CD4-positive, alpha-beta T cell treated with Interferon alpha-2 for 1 hour (primary cell): Measurements from ENCODE around the gene DCAF12L1.

Experiments used
- DNase-seq, 2 donors: peaks; one replicate each; pipeline ENCODE4 v3.0.0-alpha.2; 2020 to 2022

The DCAF12L1 gene

GRCh38 chrX:126552313-126553022 lies at the start of gene DCAF12L1:
Gene DCAF12L1 (minus strand): TSS chrX:126552814. CDS start chrX:126552608, 206 bp downstream.
- no peak for DNase-seq

GRCh38 chrX:126580877-126581276 lies 28.3 kb upstream of the DCAF12L1 start:
- no peak for DNase-seq

GRCh38 chrX:126575911-126576310 lies 23.3 kb upstream of the DCAF12L1 start:
- DNase-seq: no peak

- DNase-seq: no peak
Measured at GRCh38 chrX:126557151-126557550, 4.5 kb upstream of the DCAF12L1 start.

- no peak for DNase-seq
Measured at GRCh38 chrX:126551725-126552312, 795 bp downstream of the DCAF12L1 start.

GRCh38 chrX:126551306-126551705 lies 1.3 kb downstream of the DCAF12L1 start:
- no peak for DNase-seq

GRCh38 chrX:126550816-126551215 lies 1.8 kb downstream of the DCAF12L1 start:
- DNase-seq: no peak

GRCh38 chrX:126509923-126510322 lies 42.7 kb downstream of the DCAF12L1 start:
- no peak for DNase-seq
